MCF 10A (cell line): Measurements from ENCODE around the gene HOXD12. TPM values are rescaled to one million over a fixed set of nuclear protein-coding genes. Genes with fewer than 3 reads are reported as not detected.

Source experiments
- BruUV-seq: library from RNA; stranded (reverse); fragments of 400-500 nt; replicated peaks from 2 replicates; lab custom pipeline; 2021; lab: Mats Ljungman, UMichigan
- CTCF ChIA-PET: fragments of 300-600 bp; sonication (Branson Sonifier 250); formaldehyde crosslinking; extraction: SDS; loops from one replicate; lab custom pipeline; 2021; ENCODE audit warnings: antibody characterized with exemption, inconsistent platforms; lab: Yijun Ruan, JAX
- POLR2A ChIA-PET: fragments of 300-600, 350-650 bp; sonication (Branson Sonifier 250); formaldehyde crosslinking; extraction: SDS; loops from one replicate; lab custom pipeline; 2020; ENCODE audit warnings: antibody characterized with exemption, inconsistent platforms; lab: Yijun Ruan, JAX
- DNase-seq: peaks from one replicate; pipeline ENCODE4 v3.0.0-alpha.2; 2018; ENCODE audit not compliant: unreplicated experiment
- H3K27ac Mint-ChIP-seq: one replicate; pipeline ENCODE4 v1.8.0; 2022; ENCODE audit warnings: mild to moderate bottlenecking, low read depth, mixed read lengths; ENCODE audit not compliant: unreplicated experiment
- H3K27me3 Mint-ChIP-seq: one replicate; pipeline ENCODE4 v1.8.0; 2022; ENCODE audit warnings: mixed read lengths; ENCODE audit not compliant: insufficient read depth, unreplicated experiment
- H3K36me3 Mint-ChIP-seq: one replicate; pipeline ENCODE4 v1.8.0; 2022; ENCODE audit warnings: mild to moderate bottlenecking, moderate library complexity, mixed read lengths; ENCODE audit not compliant: insufficient read depth, unreplicated experiment
- H3K4me1 Mint-ChIP-seq: one replicate; pipeline ENCODE4 v1.8.0; 2022; ENCODE audit warnings: mixed read lengths; ENCODE audit not compliant: insufficient read depth, unreplicated experiment
- H3K4me3 Mint-ChIP-seq: one replicate; pipeline ENCODE4 v1.8.0; 2022; ENCODE audit warnings: mild to moderate bottlenecking, moderate library complexity, mixed read lengths; ENCODE audit not compliant: unreplicated experiment
- H3K9me3 Mint-ChIP-seq: one replicate; pipeline ENCODE4 v1.8.0; 2022; ENCODE audit warnings: mixed read lengths; ENCODE audit not compliant: unreplicated experiment
- intact Hi-C: fragments of 100-400 bp; cut with micrococcal nuclease; formaldehyde crosslinking; loops from 2 replicates; pipeline ENCODE4 v1.14.1; 2022
- total RNA-seq: library from RNA; stranded (reverse); gene quantifications from 2 replicates; pipeline ENCODE4 v1.2.3, GENCODE V29; 2022
- TF ChIP-seq, protein P1 (sequence below): fragments of 200-600 bp; IDR thresholded peaks from one replicate; pipeline ENCODE4 v1.8.0; 2022; ENCODE audit warnings: antibody characterized with exemption, mild to moderate bottlenecking; ENCODE audit not compliant: unreplicated experiment

HOXD12 gene
- total RNA-seq, 1 experiment from 2014 or later, result not detected

GRCh38 chr2:176105730-176106580 lies 6.4 kb downstream of the HOXD12 start:
- peak overlapping the region; percentile 24 for H3K4me3 Mint-ChIP-seq
- H3K4me1 Mint-ChIP-seq, result peaks cover 7% of the 10 kb centered on the region
- CTCF ChIA-PET, result interaction anchor here (0.7 to 1.6 kb wide), 4 partner anchors 8 to 854 kb away, joined by 3 to 8 read pairs (median 4); no protein-coding TSS in a partner anchor
- no TSS peak for BruUV-seq
- peak overlapping the region; percentile 41 for H3K27ac Mint-ChIP-seq
- H3K27me3 Mint-ChIP-seq, result peaks cover 22% of the 10 kb centered on the region
- intact Hi-C loops, result no loop called here
- H3K36me3 Mint-ChIP-seq, result no peaks in the 10 kb centered on the region
- H3K9me3 Mint-ChIP-seq, result no peaks in the 10 kb centered on the region
- TF ChIP-seq, protein P1, sequence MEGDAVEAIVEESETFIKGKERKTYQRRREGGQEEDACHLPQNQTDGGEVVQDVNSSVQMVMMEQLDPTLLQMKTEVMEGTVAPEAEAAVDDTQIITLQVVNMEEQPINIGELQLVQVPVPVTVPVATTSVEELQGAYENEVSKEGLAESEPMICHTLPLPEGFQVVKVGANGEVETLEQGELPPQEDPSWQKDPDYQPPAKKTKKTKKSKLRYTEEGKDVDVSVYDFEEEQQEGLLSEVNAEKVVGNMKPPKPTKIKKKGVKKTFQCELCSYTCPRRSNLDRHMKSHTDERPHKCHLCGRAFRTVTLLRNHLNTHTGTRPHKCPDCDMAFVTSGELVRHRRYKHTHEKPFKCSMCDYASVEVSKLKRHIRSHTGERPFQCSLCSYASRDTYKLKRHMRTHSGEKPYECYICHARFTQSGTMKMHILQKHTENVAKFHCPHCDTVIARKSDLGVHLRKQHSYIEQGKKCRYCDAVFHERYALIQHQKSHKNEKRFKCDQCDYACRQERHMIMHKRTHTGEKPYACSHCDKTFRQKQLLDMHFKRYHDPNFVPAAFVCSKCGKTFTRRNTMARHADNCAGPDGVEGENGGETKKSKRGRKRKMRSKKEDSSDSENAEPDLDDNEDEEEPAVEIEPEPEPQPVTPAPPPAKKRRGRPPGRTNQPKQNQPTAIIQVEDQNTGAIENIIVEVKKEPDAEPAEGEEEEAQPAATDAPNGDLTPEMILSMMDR, result no peak
- DNase-seq, result no peak
- POLR2A ChIA-PET, result interaction anchor here (1.0 kb wide), 1 partner anchor 9 kb away, joined by 4 read pairs; no protein-coding TSS in a partner anchor

DNA sequence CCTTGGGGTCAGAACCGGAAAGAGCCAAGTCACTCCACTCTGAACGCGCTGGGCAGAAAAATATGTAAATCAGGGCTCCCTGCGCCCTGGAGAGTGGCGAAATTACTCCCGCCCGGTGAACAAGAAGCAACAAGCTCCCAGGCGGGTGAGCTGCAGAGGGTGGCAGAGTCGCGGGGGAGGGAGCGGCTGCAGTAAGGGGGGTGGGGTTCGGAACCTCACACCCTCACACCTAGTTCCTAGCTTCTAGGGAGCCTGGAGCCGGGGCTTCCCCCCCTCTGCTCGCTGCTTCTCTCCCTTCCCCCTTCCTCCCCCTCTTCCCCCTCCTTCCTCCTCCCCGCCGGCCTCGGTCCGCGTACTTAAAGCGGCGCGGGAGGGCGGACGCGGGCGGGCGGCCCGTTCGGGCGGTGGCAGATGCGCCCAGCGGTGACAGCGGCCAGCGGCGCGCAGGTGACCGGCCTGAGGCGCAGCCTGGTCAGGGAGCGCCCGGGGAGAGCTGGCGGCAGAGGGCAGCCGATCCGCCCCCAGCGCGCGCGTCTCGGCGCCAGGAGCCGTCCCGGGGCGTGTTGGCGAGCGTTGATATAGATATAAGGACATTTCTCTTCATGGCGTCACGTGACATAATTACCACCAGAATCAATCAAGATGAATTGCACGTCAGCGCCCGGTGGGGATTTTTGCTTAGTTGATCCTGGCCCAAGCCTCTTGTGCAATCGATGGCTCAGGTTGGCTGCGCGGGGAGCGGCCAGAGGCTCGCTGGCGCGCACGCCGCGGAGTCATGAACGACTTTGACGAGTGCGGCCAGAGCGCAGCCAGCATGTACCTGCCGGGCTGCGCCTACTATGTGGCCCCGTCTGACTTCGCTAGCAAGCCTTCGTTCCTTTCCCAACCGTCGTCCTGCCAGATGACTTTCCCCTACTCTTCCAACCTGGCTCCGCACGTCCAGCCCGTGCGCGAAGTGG lies 7.3 kb downstream of the HOXD12 start, which contains the start of gene HOXD11:
HOXD11 (plus strand) TSS at position 700 of the 959 bp plus-strand sequence; CDS start at position 776, 76 bp downstream.
- TF ChIP-seq, protein P1, result no peak
- H3K27ac Mint-ChIP-seq, result peak within 1 kb of the TSS; percentile 41
- peaks cover 22% of the 10 kb centered on the region for H3K27me3 Mint-ChIP-seq
- no peaks in the 10 kb centered on the region for H3K9me3 Mint-ChIP-seq
- H3K36me3 Mint-ChIP-seq, result no peaks in the 10 kb centered on the region
- POLR2A ChIA-PET, result interaction anchor here (1.0 kb wide), 1 partner anchor 10 kb away, joined by 4 read pairs; no protein-coding TSS in a partner anchor
- no TSS peak for BruUV-seq
- intact Hi-C loops, result no loop called here
- peak; percentile 42 for DNase-seq
- H3K4me1 Mint-ChIP-seq, result peaks cover 7% of the 10 kb centered on the region
- CTCF ChIA-PET, result interaction anchor here (0.7 to 1.6 kb wide), 4 partner anchors 9 to 448 kb away, joined by 3 to 8 read pairs (median 3); partner anchors contain the start of gene HOXD10
- peak within 1 kb of the TSS; percentile 24 for H3K4me3 Mint-ChIP-seq

DNA sequence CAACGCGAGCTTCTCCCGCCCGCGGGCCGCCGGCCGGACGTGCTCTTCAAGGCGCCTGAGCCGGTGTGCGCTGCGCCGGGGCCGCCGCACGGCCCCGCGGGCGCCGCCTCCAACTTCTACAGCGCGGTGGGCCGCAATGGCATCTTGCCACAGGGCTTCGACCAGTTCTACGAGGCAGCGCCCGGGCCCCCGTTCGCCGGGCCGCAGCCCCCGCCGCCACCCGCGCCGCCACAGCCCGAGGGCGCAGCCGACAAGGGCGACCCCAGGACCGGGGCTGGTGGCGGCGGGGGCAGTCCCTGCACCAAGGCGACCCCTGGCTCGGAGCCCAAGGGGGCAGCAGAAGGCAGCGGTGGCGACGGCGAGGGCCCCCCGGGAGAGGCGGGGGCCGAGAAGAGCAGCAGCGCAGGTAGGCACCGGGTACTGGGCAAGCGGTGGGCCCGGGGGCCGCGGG lies 8.2 kb downstream of the HOXD12 start:
- no peak for DNase-seq
- Mint-ChIP-seq H3K9me3 (no peaks in the 10 kb centered on the region), H3K36me3 (no peaks in the 10 kb centered on the region), H3K4me1 (peaks cover 7% of the 10 kb centered on the region), H3K27me3 (peaks cover 22% of the 10 kb centered on the region), H3K4me3 (no peak overlapping the region), H3K27ac (no peak overlapping the region)
- CTCF ChIA-PET, result interaction anchor here (1.6 kb wide), 1 partner anchor 10 kb away, joined by 8 read pairs; no protein-coding TSS in a partner anchor
- TF ChIP-seq, protein P1, result no peak
- intact Hi-C loops, result no loop called here
- POLR2A ChIA-PET, result no interaction called here
- no TSS peak for BruUV-seq
